IPS-11a (cell line): ENCODE measurements around the gene NMS.
"Not testable (repeated sequence)": the region's sequence is repeated elsewhere in the genome, so short reads cannot be mapped to it uniquely, and the experiment has no call there.

ENCODE experiments used
- H3K4me3 ChIP-seq: one replicate; pipeline ENCODE4 v1.5.1; 2013; ENCODE audit warnings: low read depth, low read length, control low read depth

Gene NMS

DNA sequence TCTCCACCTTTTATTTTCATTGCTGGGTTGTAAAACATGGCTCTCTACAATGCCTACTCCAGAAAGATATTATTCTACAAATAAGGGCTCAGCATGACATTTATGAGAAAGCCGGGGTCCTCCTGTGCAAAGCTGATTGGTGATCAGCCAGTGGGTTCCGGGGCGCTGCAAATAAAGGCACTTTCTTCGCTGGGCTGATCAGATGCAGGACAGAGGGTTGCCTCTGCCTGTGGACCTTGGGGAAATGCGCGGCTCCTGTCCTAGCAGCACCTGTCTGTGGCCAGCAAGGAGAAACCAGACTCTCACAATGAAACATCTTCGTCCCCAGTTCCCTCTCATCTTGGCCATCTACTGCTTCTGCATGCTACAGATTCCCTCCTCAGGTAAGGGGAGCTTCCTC, at the start of gene NMS:
Gene NMS (plus strand): TSS at position 301 of the 400 bp plus-strand sequence. CDS start 7 bp downstream, at position 308.
- H3K4me3 ChIP-seq, result no peak within 1 kb of the TSS

DNA sequence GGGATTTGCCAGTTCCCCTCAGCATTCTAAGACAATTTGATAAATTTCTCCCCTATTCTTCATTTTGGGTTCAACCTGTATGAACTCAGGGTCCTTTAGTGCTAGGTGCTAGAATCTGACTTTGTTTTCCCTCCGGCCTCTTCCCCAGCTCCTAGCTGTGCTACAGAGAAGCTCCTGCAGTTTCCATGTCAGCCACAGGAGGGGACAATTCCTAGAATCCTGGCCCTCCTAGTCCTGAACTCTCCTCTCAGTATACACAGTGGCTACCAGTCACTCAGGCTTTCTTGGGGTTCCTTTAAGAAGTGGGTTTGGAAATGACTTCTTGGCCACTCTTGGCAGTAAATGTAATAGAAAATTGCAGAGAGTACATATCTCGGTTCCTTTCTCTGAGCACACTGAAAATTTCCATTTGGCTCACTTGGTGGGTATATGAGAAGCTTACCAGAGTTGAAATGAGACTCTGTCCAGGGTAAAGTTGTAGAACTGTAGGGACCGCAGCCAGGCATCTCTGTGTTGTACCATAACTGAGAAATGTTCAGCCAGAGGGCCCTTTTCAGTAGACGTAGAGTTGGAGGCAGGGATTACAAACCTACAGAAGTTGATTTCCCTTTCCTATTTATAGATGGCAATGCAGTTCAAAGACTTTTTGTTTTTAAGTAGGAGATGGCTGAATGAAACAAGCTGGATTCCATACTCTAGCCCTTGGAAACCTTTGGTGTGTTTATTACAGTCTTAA, 47.8 kb upstream of the NMS start:
- H3K4me3 ChIP-seq, result no peak overlapping the region

- H3K4me3 ChIP-seq, result no peak overlapping the region
Observed at GRCh38 chr2:100423631-100424030, 46.7 kb upstream of the NMS start.

DNA sequence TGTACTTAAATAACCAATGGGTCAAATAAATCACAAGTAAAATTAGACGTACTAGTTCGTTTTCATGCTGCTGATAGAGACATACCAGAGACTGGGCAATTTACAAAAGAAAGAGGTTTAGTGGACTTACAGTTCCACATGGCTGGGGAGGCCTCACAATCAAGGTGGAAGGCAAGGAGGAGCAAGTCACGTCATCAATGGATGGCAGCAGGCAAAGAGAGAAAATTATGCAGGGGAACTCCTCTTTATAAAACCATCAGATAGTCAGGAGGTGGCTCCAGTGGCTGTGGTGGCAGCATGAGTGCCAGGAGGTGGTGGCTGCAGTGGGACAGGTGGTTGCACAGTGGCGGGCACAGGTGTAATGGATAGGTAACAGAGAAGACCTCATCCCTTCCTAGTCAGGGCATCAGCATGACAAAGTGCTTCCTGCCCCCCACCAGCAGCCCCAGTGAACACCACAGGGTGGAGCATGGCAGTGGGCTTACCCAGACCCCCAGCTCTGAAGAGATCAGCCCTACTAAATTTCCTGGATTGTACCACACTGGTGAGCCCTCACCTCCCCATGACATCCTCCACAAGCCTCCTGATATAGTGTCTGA, 45.9 kb upstream of the NMS start:
- no peak overlapping the region for H3K4me3 ChIP-seq

- no peak overlapping the region for H3K4me3 ChIP-seq
Observed at GRCh38 chr2:100425107-100425506, 45.2 kb upstream of the NMS start.

DNA sequence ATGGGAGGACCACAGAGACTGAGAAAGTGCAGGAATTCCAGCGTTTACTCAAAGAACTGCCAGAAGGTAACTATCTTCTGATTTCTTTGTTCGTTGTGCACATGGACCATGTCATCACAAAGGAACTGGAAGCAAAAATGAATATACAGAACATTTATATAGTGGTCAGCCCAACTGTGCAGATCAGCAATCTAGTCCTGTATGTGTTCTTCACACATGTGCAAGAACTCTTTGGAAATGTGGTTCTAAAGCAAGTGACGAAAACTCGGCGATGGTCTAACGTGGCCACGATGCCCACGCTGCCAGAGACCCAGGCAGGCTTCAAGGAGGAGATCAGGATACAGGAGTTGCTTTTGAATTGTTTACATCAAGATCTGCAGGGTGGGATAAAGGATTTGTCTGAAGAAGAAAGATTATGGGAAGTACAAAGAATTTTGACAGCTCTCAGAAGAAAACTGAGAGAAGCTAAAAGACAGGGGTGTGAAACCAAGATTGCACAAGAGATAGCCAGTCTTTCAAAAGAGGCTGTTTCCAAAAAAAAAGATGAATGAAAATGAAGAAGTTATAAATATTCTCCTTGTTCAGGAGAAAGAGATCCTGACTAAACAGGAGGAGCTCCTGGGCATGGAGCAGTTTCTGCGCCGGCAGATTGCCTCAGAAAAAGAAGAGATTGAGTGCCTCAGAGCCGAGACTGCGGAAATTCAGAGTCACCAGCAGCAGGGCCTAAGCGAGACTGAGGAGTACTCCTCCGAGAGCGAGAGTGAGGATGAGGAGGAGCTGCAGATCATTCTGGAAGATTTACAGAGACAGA, 44.5 kb upstream of the NMS start:
- no peak overlapping the region for H3K4me3 ChIP-seq

- no peak overlapping the region for H3K4me3 ChIP-seq
Observed at GRCh38 chr2:100426384-100426720, 43.9 kb upstream of the NMS start.

GRCh38 chr2:100427111-100427510, 43.2 kb upstream of the NMS start:
- no peak overlapping the region for H3K4me3 ChIP-seq

DNA sequence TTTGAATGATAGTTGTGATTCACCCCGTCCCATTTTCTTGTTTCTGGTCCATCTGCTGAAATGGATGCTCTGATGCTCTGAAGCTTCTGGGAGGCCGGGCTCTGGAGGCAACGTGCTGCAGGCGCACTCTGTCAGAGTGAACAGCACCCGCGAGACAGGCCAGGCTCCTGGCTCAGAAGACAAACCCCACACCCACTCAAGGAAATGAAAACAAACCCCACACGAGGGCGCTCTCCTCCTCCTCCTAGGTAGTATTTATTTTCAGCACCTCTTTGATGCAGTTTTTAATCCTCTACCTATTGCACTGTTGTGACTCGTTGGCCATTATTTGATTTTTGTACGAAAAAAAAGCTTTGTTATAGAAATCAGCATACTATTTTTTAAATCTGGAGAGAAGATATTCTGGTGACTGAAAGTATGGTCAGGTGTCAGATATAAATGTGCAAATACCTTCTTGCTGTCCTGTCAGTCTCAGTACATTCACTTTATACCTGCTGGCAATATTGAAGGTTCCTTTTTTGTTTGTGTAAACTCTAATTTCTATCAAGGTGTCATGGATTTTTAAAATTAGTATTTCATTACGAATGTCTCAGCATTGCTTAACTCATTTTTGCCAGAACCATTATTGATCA, 42.5 kb upstream of the NMS start:
- H3K4me3 ChIP-seq, result no peak overlapping the region

DNA sequence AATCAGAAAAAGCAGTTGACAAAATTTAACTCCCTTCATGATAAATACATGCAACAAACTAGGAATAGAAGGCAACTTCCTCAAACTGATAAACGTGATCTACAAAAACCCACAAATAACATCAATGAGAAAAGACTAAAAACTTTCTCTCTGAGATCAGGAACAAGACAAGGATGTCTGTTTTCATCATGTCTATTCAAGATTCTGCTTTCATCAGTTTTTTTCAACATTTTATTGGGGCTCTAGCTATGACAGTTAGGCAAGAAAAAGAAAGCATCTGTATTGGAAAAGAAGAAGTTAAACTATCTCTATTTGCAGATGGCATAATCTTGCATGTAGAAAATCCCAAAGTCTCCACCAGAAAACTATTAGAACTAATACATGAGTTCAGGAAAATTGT, 40.6 kb upstream of the NMS start:
- no peak overlapping the region for H3K4me3 ChIP-seq

DNA sequence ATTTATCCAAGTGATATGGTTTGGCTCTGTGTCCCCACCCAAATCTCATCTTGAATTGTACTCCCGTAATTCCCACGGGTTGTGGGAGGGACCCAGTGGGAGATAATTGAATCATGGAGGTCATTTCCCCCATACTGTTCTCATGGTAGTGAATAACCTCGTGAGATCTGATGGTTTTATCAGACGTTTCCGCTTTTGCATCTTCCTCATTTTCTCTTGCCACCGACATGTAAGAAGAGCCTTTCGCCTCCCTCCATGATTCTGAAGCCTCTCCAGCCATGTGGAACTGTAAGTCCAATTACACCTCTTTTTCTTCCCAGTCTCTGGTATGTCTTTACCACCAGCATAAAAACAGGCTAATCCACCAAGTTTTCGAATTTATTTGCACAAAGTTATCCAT, 32.5 kb upstream of the NMS start:
- H3K4me3 ChIP-seq, result no peak overlapping the region

DNA sequence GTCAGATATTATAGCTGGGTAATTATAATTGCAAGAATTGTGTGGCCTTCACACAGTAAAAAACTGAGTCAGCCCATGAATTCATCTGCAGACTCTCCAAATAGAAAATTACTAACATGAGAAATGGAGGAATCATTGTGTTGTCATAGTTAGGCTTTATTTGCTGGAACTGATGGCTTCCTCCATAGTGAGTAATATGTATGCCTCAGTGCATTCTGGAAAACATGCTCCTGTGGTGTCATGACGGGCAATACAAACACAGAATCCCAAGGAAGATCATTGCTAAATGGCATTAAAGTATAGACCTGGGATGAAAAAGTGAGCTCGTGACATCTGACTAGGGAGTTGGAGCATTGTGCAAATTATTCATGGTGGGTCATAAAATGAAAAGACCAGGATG, 23.6 kb upstream of the NMS start:
- H3K4me3 ChIP-seq, result no peak overlapping the region

GRCh38 chr2:100451092-100451491, 19.2 kb upstream of the NMS start:
- no peak overlapping the region for H3K4me3 ChIP-seq

DNA sequence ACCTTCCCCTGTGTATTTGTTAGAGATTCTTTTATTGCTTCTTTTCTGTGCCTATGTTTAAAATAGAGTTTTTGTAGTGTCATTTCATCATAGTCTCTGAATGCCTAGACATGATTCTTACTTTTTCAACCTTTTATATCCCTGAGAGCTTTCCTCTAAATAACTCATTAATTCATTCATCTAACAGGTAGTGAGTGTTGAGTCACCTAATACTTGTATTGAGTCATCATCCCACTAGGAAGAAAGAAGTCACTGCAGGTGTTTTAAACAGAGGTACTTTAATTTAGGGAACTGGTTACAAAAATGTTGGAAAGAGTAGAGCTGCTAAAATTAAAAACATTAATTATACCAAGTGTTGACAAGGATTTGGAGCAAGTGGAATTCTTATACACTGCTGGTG, 18.5 kb upstream of the NMS start:
- no peak overlapping the region for H3K4me3 ChIP-seq

GRCh38 chr2:100453853-100454252, 16.4 kb upstream of the NMS start:
- no peak overlapping the region for H3K4me3 ChIP-seq

GRCh38 chr2:100456357-100456756, 13.9 kb upstream of the NMS start:
- not testable (repeated sequence) for H3K4me3 ChIP-seq

GRCh38 chr2:100460904-100461530, 9.3 kb upstream of the NMS start:
- H3K4me3 ChIP-seq, result no peak overlapping the region

- no peak overlapping the region for H3K4me3 ChIP-seq
Observed at GRCh38 chr2:100470898-100471514, 724 bp downstream of the NMS start.

GRCh38 chr2:100476606-100477005, 6.3 kb downstream of the NMS start:
- H3K4me3 ChIP-seq, result no peak overlapping the region

GRCh38 chr2:100482741-100483140, 12.5 kb downstream of the NMS start:
- no peak overlapping the region for H3K4me3 ChIP-seq

- no peak overlapping the region for H3K4me3 ChIP-seq
Observed at GRCh38 chr2:100483895-100484294, 13.6 kb downstream of the NMS start.
